ENCODE results near the gene HTR2B.

HTR2B gene

DNA sequence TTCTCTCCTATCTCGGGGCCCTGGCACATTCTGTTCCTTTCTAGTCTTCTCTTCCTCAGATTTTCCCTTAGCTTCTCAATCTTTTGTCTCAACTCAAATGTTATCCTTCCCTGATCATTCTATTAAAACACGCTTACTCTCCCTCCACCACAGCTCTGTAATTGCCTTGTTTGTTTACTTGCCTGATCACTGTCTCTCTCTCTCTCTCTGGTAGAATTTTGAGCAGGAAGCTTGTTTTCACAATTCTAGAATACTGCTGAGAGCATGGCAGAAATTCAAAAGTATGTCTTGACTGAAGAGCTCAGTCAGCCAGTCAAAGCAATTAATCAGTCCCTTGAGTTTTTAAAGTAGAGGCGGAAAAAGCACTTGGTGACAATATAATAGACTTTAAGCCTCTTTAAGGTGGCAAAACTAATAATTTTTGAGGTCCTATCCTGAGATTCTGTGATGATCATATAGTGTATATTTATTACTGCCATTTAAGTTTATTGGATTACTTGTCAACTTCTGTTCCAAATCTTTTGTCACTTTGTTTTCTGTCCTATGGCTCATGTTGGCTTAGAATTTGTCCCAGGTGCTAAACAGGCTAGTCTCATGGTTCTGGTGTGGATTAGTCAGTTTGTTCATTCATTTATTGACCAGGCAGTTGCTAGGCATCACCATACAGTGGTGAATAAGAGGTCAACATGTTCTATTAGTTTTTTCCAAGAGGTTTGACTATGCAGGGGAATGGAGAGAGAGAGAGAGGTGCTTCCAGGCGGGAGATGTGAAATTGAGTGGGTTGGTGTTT lies 65.9 kb downstream of the HTR2B start:
- TF ChIP-seq, protein P1, sequence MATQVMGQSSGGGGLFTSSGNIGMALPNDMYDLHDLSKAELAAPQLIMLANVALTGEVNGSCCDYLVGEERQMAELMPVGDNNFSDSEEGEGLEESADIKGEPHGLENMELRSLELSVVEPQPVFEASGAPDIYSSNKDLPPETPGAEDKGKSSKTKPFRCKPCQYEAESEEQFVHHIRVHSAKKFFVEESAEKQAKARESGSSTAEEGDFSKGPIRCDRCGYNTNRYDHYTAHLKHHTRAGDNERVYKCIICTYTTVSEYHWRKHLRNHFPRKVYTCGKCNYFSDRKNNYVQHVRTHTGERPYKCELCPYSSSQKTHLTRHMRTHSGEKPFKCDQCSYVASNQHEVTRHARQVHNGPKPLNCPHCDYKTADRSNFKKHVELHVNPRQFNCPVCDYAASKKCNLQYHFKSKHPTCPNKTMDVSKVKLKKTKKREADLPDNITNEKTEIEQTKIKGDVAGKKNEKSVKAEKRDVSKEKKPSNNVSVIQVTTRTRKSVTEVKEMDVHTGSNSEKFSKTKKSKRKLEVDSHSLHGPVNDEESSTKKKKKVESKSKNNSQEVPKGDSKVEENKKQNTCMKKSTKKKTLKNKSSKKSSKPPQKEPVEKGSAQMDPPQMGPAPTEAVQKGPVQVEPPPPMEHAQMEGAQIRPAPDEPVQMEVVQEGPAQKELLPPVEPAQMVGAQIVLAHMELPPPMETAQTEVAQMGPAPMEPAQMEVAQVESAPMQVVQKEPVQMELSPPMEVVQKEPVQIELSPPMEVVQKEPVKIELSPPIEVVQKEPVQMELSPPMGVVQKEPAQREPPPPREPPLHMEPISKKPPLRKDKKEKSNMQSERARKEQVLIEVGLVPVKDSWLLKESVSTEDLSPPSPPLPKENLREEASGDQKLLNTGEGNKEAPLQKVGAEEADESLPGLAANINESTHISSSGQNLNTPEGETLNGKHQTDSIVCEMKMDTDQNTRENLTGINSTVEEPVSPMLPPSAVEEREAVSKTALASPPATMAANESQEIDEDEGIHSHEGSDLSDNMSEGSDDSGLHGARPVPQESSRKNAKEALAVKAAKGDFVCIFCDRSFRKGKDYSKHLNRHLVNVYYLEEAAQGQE (IDR thresholded peaks at IDR 0.05; ENCODE audit: insufficient read depth in 1 of 2, low read depth in 2 of 2, low read length in 2 of 2), result no peak
- TF ChIP-seq POLR2AphosphoS5 (IDR thresholded peaks at IDR 0.05; ENCODE audit: low read depth, low read length) (no peak), FOXP2 (optimal IDR thresholded peaks at IDR 0.05; ENCODE audit: borderline replicate concordance, extremely low read depth, extremely low read length, insufficient read depth) (no peak), SIN3A (IDR thresholded peaks at IDR 0.05; ENCODE audit: borderline replicate concordance, insufficient read depth, low read length) (no peak), TAF1 (IDR thresholded peaks at IDR 0.05; ENCODE audit: borderline replicate concordance, insufficient read depth, low read length) (no peak)

Measured in PFSK-1 (cell line).